ACC112 (cell line): ENCODE results near the gene MINPP1.

ENCODE experiments used
- H2AFZ ChIP-seq: fragments of 200-600 bp; sonication (generic); one replicate; pipeline ENCODE4 v1.6.0; 2017; ENCODE audit warnings: antibody characterized with exemption, low read length; ENCODE audit not compliant: unreplicated experiment
- H3K27ac ChIP-seq: fragments of 200-600 bp; sonication (generic); 2 replicates; pipeline ENCODE4 v1.5.1; 2014; ENCODE audit warnings: low read depth, mild to moderate bottlenecking, antibody characterized with exemption, low read length, moderate library complexity
- H3K27me3 ChIP-seq: fragments of 200-600 bp; sonication (generic); 2 replicates; pipeline ENCODE4 v1.6.1; 2014; ENCODE audit warnings: mild to moderate bottlenecking, antibody characterized with exemption, low read length, moderate library complexity, mixed read lengths; ENCODE audit not compliant: insufficient read depth
- H3K36me3 ChIP-seq: fragments of 200-600 bp; sonication (generic); 2 replicates; pipeline ENCODE4 v1.6.1; 2016; ENCODE audit warnings: mild to moderate bottlenecking, antibody characterized with exemption, low read length, moderate library complexity, mixed read lengths; ENCODE audit not compliant: insufficient read depth
- H3K4me1 ChIP-seq: fragments of 200-600 bp; sonication (generic); one replicate; pipeline ENCODE4 v1.6.1; 2016; ENCODE audit warnings: low read length, mixed read lengths; ENCODE audit not compliant: insufficient read depth, unreplicated experiment, control insufficient read depth
- H3K4me3 ChIP-seq: fragments of 200-600 bp; sonication (generic); 2 replicates; pipeline ENCODE4 v1.5.1; 2014; ENCODE audit warnings: mild to moderate bottlenecking, low read depth, low read length
- H3K79me2 ChIP-seq: fragments of 200-600 bp; sonication (generic); one replicate; pipeline ENCODE4 v1.6.0; 2016; ENCODE audit warnings: low read length; ENCODE audit not compliant: control insufficient read depth, unreplicated experiment, insufficient read depth

MINPP1 gene

GRCh38 chr10:87500646-87501048, 4.0 kb upstream of the MINPP1 start:
- Histone ChIP-seq H3K4me1 (peaks cover 7% of the 10 kb centered on the region), H3K36me3 (no peaks in the 10 kb centered on the region), H3K79me2 (peaks cover 6% of the 10 kb centered on the region), H3K27ac (no peak overlapping the region), H2AFZ (no peak overlapping the region), H3K27me3 (no peaks in the 10 kb centered on the region), H3K4me3 (no peak overlapping the region)

GRCh38 chr10:87503401-87503800, 1.3 kb upstream of the MINPP1 start:
- H3K36me3 ChIP-seq = peaks cover 2% of the 10 kb centered on the region
- peaks cover 30% of the 10 kb centered on the region for H3K79me2 ChIP-seq
- H3K27me3 ChIP-seq = no peaks in the 10 kb centered on the region
- 0 out of 2 replicates have a peak overlapping the region, but pooled peaks have one; percentile 78 for H3K27ac ChIP-seq
- peak overlapping the region; percentile 93 for H3K4me3 ChIP-seq
- H3K4me1 ChIP-seq = peaks cover 20% of the 10 kb centered on the region
- H2AFZ ChIP-seq = no peak overlapping the region

GRCh38 chr10:87503886-87504285, 807 bp upstream of the MINPP1 start:
- peak overlapping the region; percentile 78 for H3K27ac ChIP-seq
- H3K36me3 ChIP-seq = peaks cover 7% of the 10 kb centered on the region
- peaks cover 23% of the 10 kb centered on the region for H3K4me1 ChIP-seq
- peak overlapping the region; percentile 93 for H3K4me3 ChIP-seq
- H3K27me3 ChIP-seq = no peaks in the 10 kb centered on the region
- peaks cover 32% of the 10 kb centered on the region for H3K79me2 ChIP-seq
- peak overlapping the region; percentile 41 for H2AFZ ChIP-seq

GRCh38 chr10:87504307-87504639, 420 bp upstream of the MINPP1 start:
- Histone ChIP-seq H3K79me2 (peaks cover 35% of the 10 kb centered on the region), H3K4me3 (peak overlapping the region; percentile 93), H3K4me1 (peaks cover 24% of the 10 kb centered on the region), H2AFZ (peak overlapping the region; percentile 41), H3K27ac (peak overlapping the region; percentile 78), H3K36me3 (peaks cover 11% of the 10 kb centered on the region), H3K27me3 (no peaks in the 10 kb centered on the region)

GRCh38 chr10:87505366-87506111, 846 bp downstream of the MINPP1 start:
- peaks cover 29% of the 10 kb centered on the region for H3K4me1 ChIP-seq
- H3K27ac ChIP-seq = peak overlapping the region; percentile 78; the same call in 1 of the 2 replicates
- H2AFZ ChIP-seq = peak overlapping the region; percentile 82
- peak overlapping the region; percentile 93 for H3K4me3 ChIP-seq
- no peaks in the 10 kb centered on the region for H3K27me3 ChIP-seq
- peaks cover 41% of the 10 kb centered on the region for H3K79me2 ChIP-seq
- peaks cover 21% of the 10 kb centered on the region for H3K36me3 ChIP-seq

- H3K4me1 ChIP-seq = peaks cover 29% of the 10 kb centered on the region
- H3K4me3 ChIP-seq = peak overlapping the region; percentile 93
- no peak overlapping the region for H3K27ac ChIP-seq
- no peaks in the 10 kb centered on the region for H3K27me3 ChIP-seq
- peaks cover 41% of the 10 kb centered on the region for H3K79me2 ChIP-seq
- no peak overlapping the region for H2AFZ ChIP-seq
- H3K36me3 ChIP-seq = peaks cover 21% of the 10 kb centered on the region
These were observed 2.3 kb downstream of the MINPP1 start for GRCh38 chr10:87506956-87507355.

GRCh38 chr10:87507879-87508483, 3.3 kb downstream of the MINPP1 start:
- Histone ChIP-seq H3K36me3 (peaks cover 23% of the 10 kb centered on the region), H2AFZ (no peak overlapping the region), H3K79me2 (peaks cover 41% of the 10 kb centered on the region)

GRCh38 chr10:87508837-87509236, 4.1 kb downstream of the MINPP1 start:
- no peak overlapping the region for H3K4me3 ChIP-seq
- H2AFZ ChIP-seq = no peak overlapping the region
- no peak overlapping the region for H3K27ac ChIP-seq
- peaks cover 41% of the 10 kb centered on the region for H3K79me2 ChIP-seq
- H3K27me3 ChIP-seq = no peaks in the 10 kb centered on the region
- peaks cover 26% of the 10 kb centered on the region for H3K4me1 ChIP-seq
- peaks cover 32% of the 10 kb centered on the region for H3K36me3 ChIP-seq

More at GRCh38 chr10:87507879-87508483, 3.3 kb downstream of the MINPP1 start:
- Histone ChIP-seq H3K27ac (no peak overlapping the region), H3K4me3 (peak overlapping the region; percentile 11), H3K4me1 (peaks cover 29% of the 10 kb centered on the region), H3K27me3 (no peaks in the 10 kb centered on the region)

GRCh38 chr10:87510025-87510424, 5.3 kb downstream of the MINPP1 start:
- peaks cover 41% of the 10 kb centered on the region for H3K79me2 ChIP-seq

GRCh38 chr10:87511526-87511925, 6.8 kb downstream of the MINPP1 start:
- Histone ChIP-seq H3K4me3 (no peak overlapping the region), H3K79me2 (peaks cover 26% of the 10 kb centered on the region), H3K27me3 (no peaks in the 10 kb centered on the region), H3K36me3 (peaks cover 39% of the 10 kb centered on the region), H3K4me1 (peaks cover 19% of the 10 kb centered on the region), H2AFZ (no peak overlapping the region), H3K27ac (no peak overlapping the region)

More at GRCh38 chr10:87510025-87510424, 5.3 kb downstream of the MINPP1 start:
- no peak overlapping the region for H2AFZ ChIP-seq
- H3K4me1 ChIP-seq = peaks cover 22% of the 10 kb centered on the region
- H3K36me3 ChIP-seq = peaks cover 39% of the 10 kb centered on the region
- no peaks in the 10 kb centered on the region for H3K27me3 ChIP-seq
- H3K27ac ChIP-seq = no peak overlapping the region
- no peak overlapping the region for H3K4me3 ChIP-seq

GRCh38 chr10:87518937-87519336, 14.2 kb downstream of the MINPP1 start:
- H3K4me3 ChIP-seq = no peak overlapping the region
- peaks cover 14% of the 10 kb centered on the region for H3K36me3 ChIP-seq
- no peak overlapping the region for H2AFZ ChIP-seq
- no peaks in the 10 kb centered on the region for H3K27me3 ChIP-seq
- no peaks in the 10 kb centered on the region for H3K4me1 ChIP-seq
- no peaks in the 10 kb centered on the region for H3K79me2 ChIP-seq
- no peak overlapping the region for H3K27ac ChIP-seq
